GM15510 (cell line): ENCODE data around the gene RAB6D.
"Not testable (repeated sequence)": the region's sequence is repeated elsewhere in the genome, so short reads cannot be mapped to it uniquely, and the experiment has no call there.

Experiments
- POLR2A ChIP-seq: IDR thresholded peaks from 3 replicates; pipeline ENCODE4 v1.6.1; 2011; ENCODE audit warnings: borderline replicate concordance; ENCODE audit not compliant: insufficient read length; ENCODE audit errors: extremely low read depth

The RAB6D gene

GRCh38 chr2:131363703-131364186 is at the start of gene RAB6D:
Gene RAB6D (minus strand): TSS chr2:131364168. CDS start chr2:131363720, 448 bp downstream.
- not testable (repeated sequence) for TF ChIP-seq POLR2A

GRCh38 chr2:131413148-131413747 is 49.3 kb upstream of the RAB6D start:
- no peak for TF ChIP-seq POLR2A

GRCh38 chr2:131410173-131410572 is 46.2 kb upstream of the RAB6D start:
- TF ChIP-seq POLR2A = no peak

- TF ChIP-seq POLR2A = no peak
Measured at GRCh38 chr2:131408778-131409177, 44.8 kb upstream of the RAB6D start.

GRCh38 chr2:131408207-131408606 is 44.2 kb upstream of the RAB6D start:
- no peak for TF ChIP-seq POLR2A

GRCh38 chr2:131404753-131405152 is 40.8 kb upstream of the RAB6D start:
- TF ChIP-seq POLR2A = no peak

- TF ChIP-seq POLR2A = no peak
Measured at GRCh38 chr2:131402320-131403039, 38.5 kb upstream of the RAB6D start.

GRCh38 chr2:131400849-131401248 is 36.9 kb upstream of the RAB6D start:
- no peak for TF ChIP-seq POLR2A

GRCh38 chr2:131394147-131394931 is 30.4 kb upstream of the RAB6D start:
- no peak for TF ChIP-seq POLR2A

GRCh38 chr2:131389657-131390056 is 25.7 kb upstream of the RAB6D start:
- no peak for TF ChIP-seq POLR2A

- TF ChIP-seq POLR2A = no peak
Measured at GRCh38 chr2:131369954-131370353, 6.0 kb upstream of the RAB6D start.

- no peak for TF ChIP-seq POLR2A
Measured at GRCh38 chr2:131367352-131367751, 3.4 kb upstream of the RAB6D start.

GRCh38 chr2:131366643-131367042 is 2.7 kb upstream of the RAB6D start:
- TF ChIP-seq POLR2A = no peak

- no peak for TF ChIP-seq POLR2A
Measured at GRCh38 chr2:131365452-131365851, 1.5 kb upstream of the RAB6D start.

GRCh38 chr2:131349021-131349420 is 14.9 kb downstream of the RAB6D start:
- TF ChIP-seq POLR2A = no peak

GRCh38 chr2:131322209-131322608 is 41.8 kb downstream of the RAB6D start:
- TF ChIP-seq POLR2A = no peak
